ENCODE results near the gene HLA-E.
"Not testable (repeated sequence)": the region's sequence is repeated elsewhere in the genome, so short reads cannot be mapped to it uniquely, and the experiment has no call there.

The HLA-E gene

GRCh38 chr6:30481211-30481964, 7.9 kb upstream of the HLA-E start:
- DNase-seq, result no peak

- DNase-seq, result peak; percentile 93
Measured at GRCh38 chr6:30481965-30482644, 7.2 kb upstream of the HLA-E start.

GRCh38 chr6:30483677-30484279, 5.5 kb upstream of the HLA-E start:
- no peak for DNase-seq

- DNase-seq, result no peak
Measured at GRCh38 chr6:30485236-30485635, 4.1 kb upstream of the HLA-E start.

GRCh38 chr6:30487926-30488325, 1.4 kb upstream of the HLA-E start:
- no peak for DNase-seq

GRCh38 chr6:30488697-30489080, 620 bp upstream of the HLA-E start:
- not testable (repeated sequence) for DNase-seq

- DNase-seq, result peak; percentile 93
Measured at GRCh38 chr6:30490026-30490876, 942 bp downstream of the HLA-E start.

GRCh38 chr6:30491291-30491953, 2.1 kb downstream of the HLA-E start:
- not testable (repeated sequence) for DNase-seq

- no peak for DNase-seq
Measured at GRCh38 chr6:30491991-30492952, 3.0 kb downstream of the HLA-E start.

- DNase-seq, result peak; percentile 79
Measured at GRCh38 chr6:30493643-30494250, 4.4 kb downstream of the HLA-E start.

- no peak for DNase-seq
Measured at GRCh38 chr6:30494291-30494861, 5.1 kb downstream of the HLA-E start.

- peak; percentile 56 for DNase-seq
Measured at GRCh38 chr6:30495060-30495459, 5.8 kb downstream of the HLA-E start.

- no peak for DNase-seq
Measured at GRCh38 chr6:30495993-30496392, 6.7 kb downstream of the HLA-E start.

- DNase-seq, result not testable (repeated sequence)
Measured at GRCh38 chr6:30497261-30497599, 7.9 kb downstream of the HLA-E start.

GRCh38 chr6:30497714-30498113, 8.4 kb downstream of the HLA-E start:
- peak; percentile 54 for DNase-seq

- DNase-seq, result not testable (repeated sequence)
Measured at GRCh38 chr6:30498705-30499104, 9.4 kb downstream of the HLA-E start.

- DNase-seq, result no peak
Measured at GRCh38 chr6:30500421-30501355, 11.4 kb downstream of the HLA-E start.

GRCh38 chr6:30507849-30508827, 18.8 kb downstream of the HLA-E start:
- no peak for DNase-seq
